Stimulated activated CD8-positive, alpha-beta memory T cell treated with anti-CD3 and anti-CD28 coated beads, Interleukin-7, amount 100 ng/mL, for 48 hours (primary cell): Measurements from ENCODE around the gene GATAD2A.
"Not testable (repeated sequence)": the region's sequence is repeated elsewhere in the genome, so short reads cannot be mapped to it uniquely, and the experiment has no call there.

Source experiments
- DNase-seq, 2 donors: peaks; one replicate each; pipeline ENCODE4 v3.0.0-alpha.2; 2020; ENCODE audit warnings: low read depth in 1 of 2; ENCODE audit errors: extremely low read depth in 1 of 2

GATAD2A gene, protein sequence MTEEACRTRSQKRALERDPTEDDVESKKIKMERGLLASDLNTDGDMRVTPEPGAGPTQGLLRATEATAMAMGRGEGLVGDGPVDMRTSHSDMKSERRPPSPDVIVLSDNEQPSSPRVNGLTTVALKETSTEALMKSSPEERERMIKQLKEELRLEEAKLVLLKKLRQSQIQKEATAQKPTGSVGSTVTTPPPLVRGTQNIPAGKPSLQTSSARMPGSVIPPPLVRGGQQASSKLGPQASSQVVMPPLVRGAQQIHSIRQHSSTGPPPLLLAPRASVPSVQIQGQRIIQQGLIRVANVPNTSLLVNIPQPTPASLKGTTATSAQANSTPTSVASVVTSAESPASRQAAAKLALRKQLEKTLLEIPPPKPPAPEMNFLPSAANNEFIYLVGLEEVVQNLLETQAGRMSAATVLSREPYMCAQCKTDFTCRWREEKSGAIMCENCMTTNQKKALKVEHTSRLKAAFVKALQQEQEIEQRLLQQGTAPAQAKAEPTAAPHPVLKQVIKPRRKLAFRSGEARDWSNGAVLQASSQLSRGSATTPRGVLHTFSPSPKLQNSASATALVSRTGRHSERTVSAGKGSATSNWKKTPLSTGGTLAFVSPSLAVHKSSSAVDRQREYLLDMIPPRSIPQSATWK

DNA sequence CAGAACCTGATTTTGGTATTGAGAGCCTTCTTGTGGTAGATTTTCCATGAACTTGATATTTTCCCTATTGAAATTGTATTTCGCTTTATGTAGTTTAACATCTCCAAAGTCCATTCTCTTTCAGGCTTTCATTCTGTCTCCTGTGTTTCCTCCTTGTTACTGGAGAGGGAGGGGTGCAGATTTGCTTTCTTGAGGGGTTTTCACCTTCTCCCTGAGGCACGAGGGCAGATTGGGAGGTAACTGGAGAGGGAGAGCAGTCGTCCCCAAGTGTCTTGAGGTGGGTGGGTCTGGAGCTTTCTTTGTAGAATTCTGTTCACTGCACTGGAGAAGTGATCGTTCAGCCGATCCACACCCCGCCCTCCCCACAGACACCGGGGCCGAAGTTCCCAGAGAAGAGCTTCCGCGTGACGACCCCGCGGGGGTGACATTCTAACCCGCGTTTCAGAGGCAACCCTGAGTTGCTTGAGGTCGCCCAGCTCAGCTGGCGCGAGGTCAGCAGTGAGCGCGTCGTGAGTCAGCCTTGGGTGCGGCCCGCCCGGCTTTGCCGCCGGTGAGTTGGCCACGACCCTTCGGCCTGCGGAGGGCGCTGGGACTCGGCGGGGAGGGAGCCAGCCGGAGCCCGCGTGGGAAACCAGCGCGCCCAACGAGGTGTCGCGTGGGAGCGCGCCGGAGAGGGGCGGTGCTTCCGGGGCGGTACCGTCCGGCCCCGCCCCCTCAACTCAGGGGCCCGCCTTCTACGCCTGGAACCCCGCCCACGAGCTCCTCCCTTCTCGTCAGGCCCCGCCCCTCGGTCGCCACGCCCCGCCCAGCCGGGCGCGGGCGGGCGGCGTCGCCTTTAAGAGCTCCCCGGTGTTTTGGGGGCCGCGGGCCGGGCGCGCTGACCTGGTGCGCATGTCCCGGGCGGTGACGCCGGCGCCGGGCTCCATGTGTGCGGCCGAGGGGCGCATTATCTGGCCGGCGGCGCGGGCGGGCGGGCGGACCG lies at the start of gene GATAD2A:
Gene GATAD2A, plus strand, starts transcription at position 797 of the 982 bp plus-strand sequence. CDS start 59,671 bp downstream, outside the sequence.
- peak; percentile 78 to 83 for DNase-seq

GRCh38 chr19:19356500-19356899 lies 49.0 kb upstream of the GATAD2A start:
- DNase-seq = no peak

DNA sequence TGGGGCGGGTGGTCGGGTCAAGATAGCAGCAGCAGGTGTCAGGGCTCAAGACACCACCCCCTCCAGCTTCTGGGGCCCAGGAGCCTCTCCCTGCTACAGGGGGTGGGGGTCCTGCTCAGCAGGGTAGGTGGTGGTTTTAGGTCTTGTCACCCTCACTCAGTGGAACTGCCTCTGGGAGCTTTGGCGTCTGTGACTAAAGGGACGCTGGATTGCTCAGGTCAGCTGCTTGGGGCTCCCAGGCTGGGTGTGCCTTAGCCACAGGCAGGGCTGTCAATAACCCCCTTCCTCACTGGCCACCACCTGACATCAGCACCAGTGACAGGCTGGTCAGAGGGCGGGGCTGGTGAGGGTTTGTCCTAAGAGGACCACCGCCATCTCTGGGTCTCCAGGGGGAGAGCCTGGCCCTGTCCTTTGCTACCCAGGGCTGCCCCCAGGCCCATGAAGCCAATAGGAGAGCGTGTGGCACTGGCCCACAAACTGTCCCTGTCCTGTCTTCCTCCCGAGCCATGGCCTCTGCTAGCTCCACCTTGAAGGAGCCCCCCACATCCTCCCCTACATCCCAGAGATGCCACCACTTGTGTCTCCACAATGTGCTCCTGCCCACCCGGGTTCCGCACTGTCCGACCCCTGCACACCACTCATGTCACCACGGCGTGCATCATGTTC lies 48.4 kb upstream of the GATAD2A start:
- no peak for DNase-seq

GRCh38 chr19:19361075-19361594 lies 44.3 kb upstream of the GATAD2A start:
- DNase-seq = peak; percentile 44 to 65

GRCh38 chr19:19362075-19362474 lies 43.4 kb upstream of the GATAD2A start:
- DNase-seq = no peak

GRCh38 chr19:19366434-19367396 lies 38.8 kb upstream of the GATAD2A start:
- DNase-seq = peak; percentile 42 to 55

- no peak for DNase-seq
These were observed 37.4 kb upstream of the GATAD2A start for GRCh38 chr19:19368087-19368486.

DNA sequence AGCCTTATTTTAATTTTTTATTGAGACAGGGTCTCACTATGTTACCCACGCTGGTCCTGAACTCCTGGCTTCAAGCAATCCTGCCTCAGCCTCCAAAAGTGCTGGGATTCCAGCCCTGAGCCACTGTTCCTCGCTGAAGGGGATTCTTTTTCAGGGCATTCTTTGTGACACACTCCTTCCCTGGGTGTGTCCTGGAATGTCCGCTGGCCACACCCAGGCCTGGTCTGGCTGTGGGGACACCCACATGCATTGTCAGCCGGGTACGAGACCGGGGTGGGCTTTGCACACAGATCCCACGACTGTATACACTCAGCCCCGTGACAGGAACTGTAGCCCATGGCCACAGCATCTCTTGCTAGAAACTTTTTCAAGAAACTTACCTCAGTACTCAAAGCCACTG lies 34.4 kb upstream of the GATAD2A start:
- no peak for DNase-seq

GRCh38 chr19:19372656-19373416 lies 32.6 kb upstream of the GATAD2A start:
- no peak for DNase-seq

DNA sequence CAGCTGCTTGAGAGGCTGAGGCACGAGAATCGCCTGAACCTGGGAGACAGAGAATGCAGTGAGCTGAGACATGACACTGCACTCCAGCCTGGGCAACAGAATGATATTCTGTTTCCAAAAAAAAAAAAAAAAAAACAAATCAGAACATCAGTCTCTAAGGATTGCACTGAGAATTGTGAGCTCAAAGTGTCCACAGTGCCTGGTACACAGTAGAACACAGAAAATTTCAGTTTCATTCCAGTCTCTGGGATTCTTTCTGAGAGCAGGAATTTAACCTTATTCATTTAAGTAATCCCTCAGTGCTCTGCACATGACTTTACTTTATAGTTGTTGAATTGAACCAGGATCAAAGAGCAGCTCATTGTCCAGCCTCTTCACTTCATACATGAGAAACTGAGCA lies 25.9 kb upstream of the GATAD2A start:
- DNase-seq = no peak

- DNase-seq = not testable (repeated sequence)
These were observed 25.2 kb upstream of the GATAD2A start for GRCh38 chr19:19380316-19380715.

GRCh38 chr19:19381007-19381926 lies 24.2 kb upstream of the GATAD2A start:
- no peak for DNase-seq

DNA sequence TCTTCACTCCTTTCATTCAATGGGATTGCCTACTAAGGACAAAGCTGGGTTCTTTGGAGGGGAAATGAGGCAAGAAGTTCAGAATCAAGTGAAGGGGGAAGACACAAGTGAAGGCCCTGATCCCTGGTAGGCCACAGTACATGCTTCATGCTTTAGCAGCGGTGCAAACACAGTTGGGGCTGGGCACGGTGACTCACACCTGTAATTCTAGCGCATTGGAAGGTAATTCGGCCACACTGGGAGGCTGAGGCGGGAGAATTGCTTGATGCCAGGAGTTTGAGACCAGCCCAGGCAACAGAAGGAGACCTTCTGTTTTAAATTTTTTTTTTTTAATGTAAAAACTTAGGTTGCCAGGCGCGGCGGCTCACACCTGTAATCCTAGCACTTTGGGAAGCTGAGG lies 23.4 kb upstream of the GATAD2A start:
- no peak for DNase-seq

DNA sequence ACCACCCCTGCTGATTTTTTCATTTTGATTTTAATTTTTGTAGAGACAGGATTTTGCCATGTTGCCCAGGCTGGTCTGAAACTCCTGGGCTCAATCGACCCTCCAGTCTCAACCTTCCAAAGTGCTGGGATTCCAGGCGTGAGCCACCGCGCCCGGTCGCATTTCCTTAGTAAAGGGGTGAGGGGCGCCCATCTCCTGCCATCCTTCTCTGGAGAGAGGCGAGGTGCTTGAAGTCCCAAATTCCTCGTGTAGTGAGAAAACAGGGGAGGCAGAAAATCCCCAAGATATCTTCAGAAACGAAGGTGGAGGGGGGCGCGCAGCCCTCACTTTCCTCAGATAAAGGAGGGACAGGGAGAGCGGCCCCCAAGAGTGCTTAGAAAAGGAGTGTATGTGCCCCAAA lies 21.0 kb upstream of the GATAD2A start:
- no peak for DNase-seq

DNA sequence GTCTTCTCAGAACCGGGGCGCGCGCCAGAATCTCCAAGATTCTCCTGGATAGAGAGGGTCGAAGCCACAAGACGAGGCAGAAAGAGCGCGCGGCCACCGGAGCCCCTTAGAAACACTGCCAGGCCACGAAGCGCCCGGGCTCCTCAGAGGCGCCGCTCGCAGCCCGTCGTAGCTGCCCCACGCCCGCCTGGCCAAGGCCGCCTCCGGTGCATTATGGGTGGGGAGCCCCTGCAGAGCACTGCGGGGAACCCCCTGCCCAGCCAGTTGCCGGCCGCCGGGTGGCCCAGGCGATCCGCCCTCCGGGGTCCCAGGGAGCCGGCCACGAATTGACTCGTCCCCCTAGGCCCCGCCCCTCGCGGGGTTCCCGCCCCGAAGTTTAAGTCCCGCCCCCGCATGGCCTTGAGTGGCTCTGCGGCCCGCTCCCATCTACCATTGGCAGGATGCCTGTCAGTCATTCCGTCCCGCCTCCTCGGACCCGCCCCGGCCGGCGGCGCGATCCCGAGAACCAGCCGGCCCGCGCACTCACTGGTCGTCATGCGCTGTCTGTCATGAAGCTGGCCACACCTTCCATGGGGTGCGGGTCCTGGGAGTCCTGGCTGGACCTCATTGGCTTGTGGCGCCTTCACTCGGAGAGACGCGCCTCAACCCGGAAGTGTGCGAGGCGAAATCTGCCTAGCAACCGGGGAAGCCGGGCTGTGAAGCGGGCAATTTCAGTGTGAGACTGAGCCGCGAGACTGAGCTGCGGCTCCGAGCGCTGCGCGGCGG lies 20.2 kb upstream of the GATAD2A start:
- DNase-seq = peak; percentile 100
